GM23248 (cell line): Measurements from ENCODE around the gene HHLA2.

Experiments used
- EZH2 ChIP-seq: fragments of 200-600 bp; sonication (generic); IDR thresholded peaks from 2 replicates; pipeline ENCODE4 v1.6.1; 2018; ENCODE audit warnings: antibody characterized with exemption, mild to moderate bottlenecking; ENCODE audit not compliant: insufficient read depth, poor library complexity, severe bottlenecking
- EZH2phosphoT487 ChIP-seq: fragments of 200-600 bp; sonication (generic); IDR thresholded peaks from 2 replicates; pipeline ENCODE4 v1.6.1; 2018; ENCODE audit warnings: antibody characterized with exemption, moderate library complexity, mild to moderate bottlenecking, low read depth; ENCODE audit not compliant: insufficient read depth

DNA sequence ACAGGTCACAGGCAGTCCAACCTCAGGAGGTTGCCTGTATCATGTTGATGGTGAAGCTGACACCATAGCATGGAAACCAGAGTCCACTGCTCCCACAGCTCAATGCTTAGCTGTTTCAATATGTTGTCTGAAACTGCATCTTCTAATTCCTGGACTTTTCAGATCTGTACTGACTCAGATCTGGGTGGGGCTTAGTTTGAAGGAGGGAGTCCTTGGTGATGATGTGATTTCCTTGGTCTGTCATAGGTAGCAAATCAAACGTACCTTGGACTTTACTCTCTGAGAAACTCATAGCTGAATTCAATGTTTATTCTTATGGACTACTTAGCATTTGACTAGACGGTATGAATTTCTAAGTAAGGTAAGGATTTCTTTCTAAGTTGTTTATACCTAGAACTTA is at the start of gene HHLA2:
- TF ChIP-seq EZH2phosphoT487 (no peak), EZH2 (no peak)
